NT2/D1 (cell line): ENCODE measurements around the gene PLPP7.

Source experiments
- SUZ12 ChIP-seq: IDR thresholded peaks from 2 replicates; pipeline ENCODE4 v1.6.1; 2011; ENCODE audit not compliant: insufficient read length, insufficient read depth; ENCODE audit errors: extremely low read depth
- ZNF274 ChIP-seq: IDR thresholded peaks from 2 replicates; pipeline ENCODE4 v1.6.1; 2011; ENCODE audit warnings: mild to moderate bottlenecking, low read depth, low read length

- TF ChIP-seq SUZ12, result no peak
- TF ChIP-seq ZNF274, result no peak
Measured at GRCh38 chr9:131276094-131276888, 13.2 kb upstream of the PLPP7 start, which contains the start of gene FAM78A.
